ENCODE results near the gene LOXL1.

LOXL1 gene

GRCh38 chr15:73994912-73995622 is 68.8 kb downstream of the LOXL1 start:
- H3K9me3 ChIP-seq (ENCODE audit: low read length) = no peaks in the 10 kb centered on the region
- no peaks in the 10 kb centered on the region for H3K9me2 ChIP-seq (ENCODE audit: low read depth, low read length)
- H4K20me1 ChIP-seq (ENCODE audit: insufficient read depth, low read length) = no peaks in the 10 kb centered on the region
- no peaks in the 10 kb centered on the region for H3F3A ChIP-seq (ENCODE audit: insufficient read depth, low read length)
- 0 out of 2 replicates have a peak, but pooled peaks cover 5% of the 10 kb centered on the region for H3K79me2 ChIP-seq (ENCODE audit: insufficient read depth, low read length)
- TF ChIP-seq EZH2 (IDR thresholded peaks at IDR 0.05; ENCODE audit: borderline replicate concordance, low read length) = no peak
- no peak for TF ChIP-seq CTCF (IDR thresholded peaks at IDR 0.05; ENCODE audit: low read length)
- no peaks in the 10 kb centered on the region for H3K27me3 ChIP-seq (ENCODE audit: insufficient read depth, low read length)
- no peak overlapping the region for H2AFZ ChIP-seq (ENCODE audit: low read length)
- H3K4me2 ChIP-seq (ENCODE audit: low read length) = peak overlapping the region; percentile 94
- H3K27ac ChIP-seq (ENCODE audit: low read depth, low read length, poor library complexity, severe bottlenecking) = peak overlapping the region; percentile 70
- peaks cover 18% of the 10 kb centered on the region; the same call in 1 of the 2 replicates for H3K36me3 ChIP-seq (ENCODE audit: insufficient read depth, low read length)
- H3K4me1 ChIP-seq (ENCODE audit: insufficient read depth, low read length, severe bottlenecking) = peaks cover 52% of the 10 kb centered on the region
- peak overlapping the region; percentile 95 for H3K4me3 ChIP-seq (ENCODE audit: low read depth, low read length, poor library complexity, severe bottlenecking)
- peak overlapping the region; percentile 90 for H3K9ac ChIP-seq (ENCODE audit: low read length)

GRCh38 chr15:73996267-73996666 is 70.0 kb downstream of the LOXL1 start:
- Histone ChIP-seq H3F3A (ENCODE audit: insufficient read depth, low read length) (no peaks in the 10 kb centered on the region), H3K4me1 (ENCODE audit: insufficient read depth, low read length, severe bottlenecking) (peaks cover 44% of the 10 kb centered on the region), H3K9ac (ENCODE audit: low read length) (no peak overlapping the region), H3K4me3 (ENCODE audit: low read depth, low read length, poor library complexity, severe bottlenecking) (peak overlapping the region; percentile 95), H4K20me1 (ENCODE audit: insufficient read depth, low read length) (no peaks in the 10 kb centered on the region), H3K9me2 (ENCODE audit: low read depth, low read length) (no peaks in the 10 kb centered on the region), H2AFZ (ENCODE audit: low read length) (no peak overlapping the region), H3K27me3 (ENCODE audit: insufficient read depth, low read length) (no peaks in the 10 kb centered on the region), H3K4me2 (ENCODE audit: low read length) (peak overlapping the region; percentile 94), H3K79me2 (ENCODE audit: insufficient read depth, low read length) (0 out of 2 replicates have a peak, but pooled peaks cover 5% of the 10 kb centered on the region), H3K27ac (ENCODE audit: low read depth, low read length, poor library complexity, severe bottlenecking) (peak overlapping the region; percentile 70), H3K9me3 (ENCODE audit: low read length) (no peaks in the 10 kb centered on the region), H3K36me3 (ENCODE audit: insufficient read depth, low read length) (peaks cover 18% of the 10 kb centered on the region; the same call in 1 of the 2 replicates)
- TF ChIP-seq CTCF (IDR thresholded peaks at IDR 0.05; ENCODE audit: low read length) = no peak
- TF ChIP-seq EZH2 (IDR thresholded peaks at IDR 0.05; ENCODE audit: borderline replicate concordance, low read length) = no peak

GRCh38 chr15:73996939-73997338 is 70.7 kb downstream of the LOXL1 start:
- peaks cover 18% of the 10 kb centered on the region for H3K36me3 ChIP-seq (ENCODE audit: insufficient read depth, low read length)
- H4K20me1 ChIP-seq (ENCODE audit: insufficient read depth, low read length) = no peaks in the 10 kb centered on the region
- no peak overlapping the region for H2AFZ ChIP-seq (ENCODE audit: low read length)
- H3K4me1 ChIP-seq (ENCODE audit: insufficient read depth, low read length, severe bottlenecking) = peaks cover 40% of the 10 kb centered on the region
- peak overlapping the region; percentile 94 for H3K4me2 ChIP-seq (ENCODE audit: low read length)
- no peaks in the 10 kb centered on the region for H3K9me2 ChIP-seq (ENCODE audit: low read depth, low read length)
- H3K9me3 ChIP-seq (ENCODE audit: low read length) = no peaks in the 10 kb centered on the region
- 0 out of 2 replicates have a peak, but pooled peaks cover 5% of the 10 kb centered on the region for H3K79me2 ChIP-seq (ENCODE audit: insufficient read depth, low read length)
- TF ChIP-seq EZH2 (IDR thresholded peaks at IDR 0.05; ENCODE audit: borderline replicate concordance, low read length) (no peak), CTCF (IDR thresholded peaks at IDR 0.05; ENCODE audit: low read length) (no peak)
- peak overlapping the region; percentile 95 for H3K4me3 ChIP-seq (ENCODE audit: low read depth, low read length, poor library complexity, severe bottlenecking)
- H3K9ac ChIP-seq (ENCODE audit: low read length) = peak overlapping the region; percentile 2; the same call in 1 of the 2 replicates
- H3K27ac ChIP-seq (ENCODE audit: low read depth, low read length, poor library complexity, severe bottlenecking) = peak overlapping the region; percentile 54
- H3F3A ChIP-seq (ENCODE audit: insufficient read depth, low read length) = no peaks in the 10 kb centered on the region
- no peaks in the 10 kb centered on the region for H3K27me3 ChIP-seq (ENCODE audit: insufficient read depth, low read length)
